Measurements from ENCODE around the gene CBX3.
"Not testable (repeated sequence)": the region's sequence is repeated elsewhere in the genome, so short reads cannot be mapped to it uniquely, and the experiment has no call there.

CBX3 gene

DNA sequence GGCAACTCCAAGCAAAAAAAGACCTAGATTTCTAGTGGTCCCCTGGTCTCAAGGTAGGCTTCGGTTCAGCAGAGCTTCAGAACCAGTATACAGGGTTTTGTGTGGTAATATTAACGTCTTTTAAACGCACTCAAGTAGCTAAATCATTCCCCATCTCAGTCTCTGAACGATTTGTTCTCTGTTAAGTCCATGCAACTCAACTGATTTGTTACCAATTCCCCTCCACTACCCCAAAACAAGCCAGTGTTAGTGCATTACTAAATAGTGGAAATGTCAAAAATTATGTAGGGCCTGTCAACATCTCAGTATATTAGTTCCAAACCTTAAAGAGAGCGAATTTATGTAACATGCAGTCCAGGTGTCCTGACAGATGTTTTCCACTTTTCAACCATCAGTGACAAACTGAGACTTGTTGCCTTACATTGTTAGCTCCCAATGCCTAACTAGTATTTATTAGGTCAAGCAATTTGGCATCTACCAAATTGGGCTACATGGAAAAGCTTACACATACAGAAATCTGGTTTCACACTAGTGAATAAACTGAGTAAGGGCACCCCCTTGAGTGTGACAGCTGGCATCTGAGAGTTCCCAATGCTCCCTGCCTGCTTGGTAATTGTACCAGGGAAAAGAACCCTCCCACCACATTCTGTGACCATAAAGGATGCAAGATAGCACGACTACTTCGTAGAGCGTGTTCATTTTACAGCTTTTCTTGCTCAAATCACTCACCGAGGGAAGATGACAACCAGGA lies 13.2 kb upstream of the CBX3 start:
- DNase-seq, result no peak

DNA sequence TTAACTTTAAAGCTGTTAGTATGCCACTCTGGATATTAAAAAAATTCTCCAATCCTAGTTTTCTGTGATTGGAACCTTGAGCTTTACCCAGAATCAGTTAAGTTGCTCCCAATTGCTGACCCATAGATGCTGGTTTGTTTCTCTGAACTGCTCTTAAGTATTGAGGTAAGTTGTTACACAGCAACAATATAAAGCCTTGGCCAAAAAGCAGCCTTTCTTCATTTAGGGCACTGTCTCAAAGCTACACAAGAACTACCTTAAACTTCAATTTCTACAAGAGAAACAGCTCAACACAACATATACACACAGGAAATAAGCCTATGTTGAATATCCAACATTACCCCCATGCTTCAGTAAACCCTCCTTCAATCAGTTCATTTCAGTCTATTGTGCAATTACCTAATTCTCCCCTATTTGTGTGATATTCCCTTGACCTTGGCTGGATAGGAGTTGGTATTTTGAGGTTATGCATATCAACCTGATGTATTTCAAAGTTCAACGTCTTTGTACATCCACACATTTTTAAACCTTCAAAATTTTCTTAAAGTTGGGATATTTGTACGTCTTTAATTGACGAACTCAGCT lies 12.5 kb upstream of the CBX3 start:
- DNase-seq, result no peak

DNA sequence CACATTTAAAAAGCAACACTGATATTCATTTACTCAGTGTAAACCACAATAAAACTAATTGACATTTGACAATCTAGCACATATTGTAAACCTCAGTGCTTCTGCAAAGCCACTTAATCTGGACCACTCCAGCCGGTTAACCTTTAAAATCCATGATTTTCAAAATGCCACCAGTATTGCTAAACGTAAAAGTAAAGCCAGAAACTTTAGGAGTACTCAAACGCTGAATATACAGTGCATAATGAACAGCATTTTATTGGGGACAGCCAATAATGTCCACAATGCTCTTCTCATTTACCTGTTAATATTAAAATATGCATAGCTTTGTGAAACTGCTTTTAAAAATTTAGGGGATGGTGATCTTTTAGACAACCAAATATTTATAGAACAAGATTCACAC lies 11.8 kb upstream of the CBX3 start:
- no peak for DNase-seq

DNA sequence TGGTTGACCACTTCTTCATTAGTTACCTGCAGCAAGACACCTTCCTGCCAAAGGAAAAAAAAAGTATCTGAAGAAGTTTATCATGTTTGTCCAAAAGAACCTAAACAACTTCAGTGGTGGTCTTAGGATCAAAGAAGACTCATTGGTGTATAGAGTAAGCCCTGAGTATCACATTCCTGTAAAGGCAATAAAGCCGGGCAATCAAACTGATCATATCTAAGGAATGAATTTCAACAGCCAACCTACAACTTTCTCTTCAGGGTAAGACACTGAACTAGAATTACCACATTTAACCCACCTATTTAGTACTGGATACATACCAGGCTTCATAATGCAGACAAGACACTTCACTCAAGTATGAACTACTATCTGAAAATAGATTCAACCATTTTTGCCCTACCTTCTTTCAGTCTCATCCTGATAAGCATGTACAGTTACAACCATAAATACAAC lies 11.1 kb upstream of the CBX3 start:
- no peak for DNase-seq

DNA sequence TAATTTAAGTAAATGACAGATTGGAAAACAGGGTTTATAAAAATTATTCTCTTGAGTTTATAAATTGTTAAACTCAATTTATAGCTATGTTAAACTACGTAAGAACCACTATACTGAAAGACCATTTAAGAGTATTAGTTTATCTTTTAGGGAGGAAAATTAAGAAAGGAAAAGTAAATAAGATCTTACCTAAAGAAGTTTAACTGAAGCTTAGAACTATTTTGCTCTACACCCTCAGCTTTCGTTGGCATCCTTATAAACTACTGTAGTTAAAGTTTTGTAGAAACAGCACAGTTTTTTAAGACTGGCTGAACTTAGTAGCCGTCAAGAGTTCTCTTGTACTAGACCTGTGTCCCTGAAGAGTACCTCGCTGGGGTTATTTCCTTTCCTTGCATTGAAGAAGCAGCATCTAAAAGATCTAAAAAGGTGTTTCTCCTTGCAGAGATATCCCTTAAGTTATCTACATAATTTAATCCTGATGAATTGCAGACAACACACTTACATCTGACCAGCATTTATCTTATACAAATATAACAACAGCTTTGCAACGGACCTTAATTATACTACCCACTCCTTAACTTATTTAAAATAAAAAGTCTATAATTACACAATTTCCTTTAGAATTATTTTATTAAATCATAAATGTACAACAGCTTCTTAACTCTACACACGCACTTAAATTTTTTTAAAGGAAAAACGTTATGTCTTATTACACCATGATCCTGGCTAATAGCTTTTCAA lies 10.1 kb upstream of the CBX3 start:
- DNase-seq, result no peak

DNA sequence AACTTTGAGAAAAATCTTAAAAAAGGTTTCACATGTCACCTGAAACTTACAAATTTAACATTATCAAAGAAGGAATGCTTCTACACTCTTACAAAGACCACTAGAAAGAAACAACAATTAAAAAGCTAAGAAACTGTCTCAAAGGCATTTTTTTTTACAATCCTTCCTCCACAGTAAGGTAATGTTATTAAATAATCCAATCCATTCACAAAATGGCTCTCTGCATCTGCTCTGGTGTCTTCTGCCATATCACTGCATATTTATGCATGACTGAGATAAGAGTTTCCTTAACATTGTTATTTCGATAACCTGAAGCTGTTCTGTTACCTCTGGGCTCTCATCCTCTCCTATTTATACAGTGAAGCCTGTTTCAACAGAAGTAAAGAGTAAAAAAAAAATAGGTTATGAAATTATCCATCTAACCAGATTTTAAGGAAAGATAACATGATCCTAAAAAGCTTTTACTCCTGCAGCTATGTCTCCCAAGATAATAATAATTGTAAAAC lies 9.5 kb upstream of the CBX3 start:
- DNase-seq, result no peak

DNA sequence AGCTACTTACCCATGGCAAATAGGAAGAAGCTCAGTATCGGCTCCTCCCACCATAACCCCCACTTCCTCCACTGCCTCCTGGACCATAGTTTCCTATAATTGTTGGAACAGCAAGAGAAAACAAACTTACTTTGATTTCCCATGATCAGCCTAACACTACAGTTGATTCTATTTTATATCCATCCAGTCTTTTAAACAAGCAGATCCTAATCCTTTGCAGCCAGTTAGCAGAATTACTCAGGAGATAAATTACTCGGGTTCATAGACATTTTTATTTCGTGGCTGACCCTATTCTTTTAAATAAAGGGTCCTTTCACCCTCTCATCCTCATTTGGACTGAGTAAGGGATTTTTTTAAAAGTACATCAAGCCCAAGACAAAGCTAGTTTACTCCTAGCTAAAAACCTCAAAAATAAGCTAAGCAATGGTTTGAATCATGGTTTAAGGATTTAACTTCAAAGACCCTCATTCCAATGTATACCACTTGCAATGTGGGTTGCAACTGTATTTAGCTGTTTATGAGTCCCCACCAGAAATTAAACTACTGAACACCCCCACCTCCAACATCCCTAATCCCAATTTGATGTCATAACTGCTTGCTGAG lies 9.0 kb upstream of the CBX3 start:
- no peak for DNase-seq

DNA sequence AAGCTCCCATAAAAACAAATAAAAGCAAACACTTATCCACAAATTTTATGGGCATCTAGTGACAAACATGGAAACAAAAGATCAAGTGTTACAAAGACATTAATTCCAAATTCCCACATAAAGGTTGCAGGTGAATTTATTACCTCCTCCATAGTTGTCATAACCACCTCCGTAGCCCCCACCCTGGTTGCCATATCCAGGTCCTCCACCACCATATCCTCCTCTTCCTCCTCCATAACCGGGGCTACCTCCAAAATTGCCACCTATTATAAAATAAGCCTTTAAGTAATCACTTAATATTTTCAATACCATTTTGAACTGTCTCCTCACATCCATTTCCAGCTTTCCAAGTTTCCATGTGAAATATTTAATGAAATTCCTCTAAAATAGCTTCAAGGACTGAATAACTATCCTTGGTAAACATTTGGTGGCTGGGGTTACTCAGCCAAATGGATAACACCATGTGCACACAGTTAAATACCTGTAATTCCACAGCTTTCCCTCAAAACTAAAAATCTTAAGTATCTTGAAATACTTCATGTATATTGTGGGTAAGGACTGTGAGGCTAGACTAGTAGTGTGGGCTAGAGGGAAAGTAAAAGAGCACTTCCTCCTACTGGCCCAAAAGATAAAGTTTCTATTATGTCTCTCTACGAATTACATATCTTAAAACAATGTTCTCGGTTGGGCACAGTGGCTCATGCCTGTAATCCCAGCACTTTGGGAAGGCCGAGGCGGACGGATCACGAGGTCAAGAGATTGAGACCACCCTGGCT lies 7.9 kb upstream of the CBX3 start:
- DNase-seq, result no peak

DNA sequence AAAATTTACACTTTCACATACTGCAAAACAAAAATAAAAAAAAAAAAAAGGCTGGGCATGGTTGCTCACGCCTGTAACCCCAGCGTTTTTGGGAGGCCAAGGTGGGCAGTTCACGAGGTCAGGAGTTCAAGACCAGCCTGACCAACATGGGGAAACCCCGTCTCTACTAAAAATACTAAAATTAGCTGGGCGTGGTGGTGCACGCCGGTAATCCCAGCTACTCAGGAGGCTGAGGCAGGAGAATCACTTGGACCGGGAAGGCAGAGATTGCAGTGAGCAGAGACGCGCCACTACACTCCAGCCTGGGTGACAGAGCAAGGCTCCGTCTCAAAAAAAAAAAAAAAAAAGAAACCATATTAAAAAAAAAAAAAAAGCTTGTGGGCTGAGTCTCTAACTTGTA lies 6.8 kb upstream of the CBX3 start:
- not testable (repeated sequence) for DNase-seq

DNA sequence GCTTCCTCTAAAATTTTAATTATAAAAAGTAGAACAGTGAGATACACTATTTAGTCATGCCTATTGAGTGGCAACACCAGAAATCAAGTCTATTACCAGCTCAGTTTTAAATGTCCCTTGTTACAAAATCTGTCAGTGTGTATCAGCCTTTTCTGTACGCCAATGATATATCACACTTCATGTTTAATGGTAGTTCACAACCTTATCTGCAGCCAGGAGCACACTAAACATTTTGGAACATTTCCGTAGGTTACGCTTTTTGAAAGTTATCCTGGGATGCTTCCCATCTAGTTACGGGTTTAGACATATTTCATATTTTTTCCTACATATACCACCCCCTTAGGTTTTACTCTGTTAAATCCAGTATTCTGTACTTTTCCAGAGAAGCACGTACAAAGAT lies 6.4 kb upstream of the CBX3 start:
- no peak for DNase-seq

DNA sequence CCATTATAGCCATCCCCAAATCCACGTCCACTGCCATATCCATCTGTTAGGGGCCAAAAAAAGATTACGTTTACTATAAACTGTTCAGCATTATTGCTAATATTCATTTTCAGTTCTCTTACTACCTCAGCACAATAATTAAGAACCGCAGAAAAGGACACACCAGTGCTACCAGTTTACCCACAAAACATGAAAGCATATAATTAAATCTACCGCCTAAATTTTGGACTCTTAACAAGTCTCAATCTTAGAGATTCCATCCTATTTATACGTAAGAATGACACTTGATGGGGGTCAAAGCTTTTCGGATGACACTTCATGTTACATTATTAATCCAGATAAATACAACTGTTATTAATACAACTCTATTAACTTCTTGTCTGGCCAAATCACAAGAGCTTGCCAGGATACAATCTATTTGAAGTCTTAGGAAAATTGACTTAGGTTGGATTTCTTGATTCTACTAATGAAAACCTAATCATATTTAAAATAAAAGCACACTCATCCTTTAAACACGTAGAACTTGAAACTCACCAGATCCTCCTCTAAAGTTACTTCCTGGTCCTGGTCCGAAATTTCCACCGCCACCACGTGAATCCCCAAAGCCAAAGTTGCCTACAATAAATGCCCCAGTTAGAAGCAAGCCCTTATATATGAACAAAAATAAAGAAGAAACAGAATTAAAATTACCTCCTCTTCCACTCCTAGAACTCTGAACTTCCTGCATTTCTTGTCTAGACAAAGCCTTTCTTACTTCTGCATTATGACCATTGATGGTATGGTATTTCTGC lies 5.5 kb upstream of the CBX3 start:
- DNase-seq, result no peak

DNA sequence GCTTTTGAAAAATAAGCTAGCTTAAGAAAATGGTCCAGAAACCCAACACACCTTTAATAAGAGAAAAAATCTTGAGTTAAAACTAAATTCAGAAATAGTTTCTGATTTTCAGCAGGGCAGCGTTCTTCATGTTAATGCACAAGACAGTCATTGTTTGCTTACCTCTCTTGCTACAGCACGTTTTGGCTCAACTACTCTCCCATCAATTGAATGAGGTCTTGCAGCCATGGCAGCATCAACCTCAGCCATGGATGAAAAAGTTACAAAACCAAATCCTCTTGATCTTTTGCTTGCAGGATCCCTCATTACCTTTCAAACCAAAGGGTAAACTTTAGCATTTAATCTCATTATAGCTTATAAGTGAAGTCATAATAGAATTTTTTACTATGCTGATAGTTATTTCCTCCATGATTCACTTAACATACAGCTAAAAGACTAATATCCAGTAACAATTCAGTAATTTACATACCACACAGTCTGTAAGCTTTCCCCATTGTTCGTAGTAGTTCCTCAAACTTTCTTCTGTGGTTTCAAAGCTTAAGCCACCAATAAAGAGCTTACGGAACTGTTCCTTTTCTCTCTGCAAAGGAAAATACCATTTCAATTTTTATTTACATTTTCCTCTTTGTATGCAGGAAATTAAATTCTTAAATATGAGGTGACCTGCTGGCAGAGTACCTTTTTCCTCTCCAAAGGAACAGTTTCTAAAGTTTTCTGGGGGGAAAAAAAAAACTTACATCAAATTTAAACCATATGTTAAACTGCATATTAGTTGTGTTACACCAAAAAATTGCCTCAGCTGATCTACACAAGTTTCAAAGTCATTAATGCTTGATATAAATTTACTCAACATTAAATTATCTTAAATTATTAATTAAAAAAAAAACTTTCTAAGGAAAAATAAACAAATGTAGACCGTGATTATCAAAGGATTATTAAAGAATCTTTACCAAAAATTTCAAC lies 4.1 kb upstream of the CBX3 start:
- no peak for DNase-seq

DNA sequence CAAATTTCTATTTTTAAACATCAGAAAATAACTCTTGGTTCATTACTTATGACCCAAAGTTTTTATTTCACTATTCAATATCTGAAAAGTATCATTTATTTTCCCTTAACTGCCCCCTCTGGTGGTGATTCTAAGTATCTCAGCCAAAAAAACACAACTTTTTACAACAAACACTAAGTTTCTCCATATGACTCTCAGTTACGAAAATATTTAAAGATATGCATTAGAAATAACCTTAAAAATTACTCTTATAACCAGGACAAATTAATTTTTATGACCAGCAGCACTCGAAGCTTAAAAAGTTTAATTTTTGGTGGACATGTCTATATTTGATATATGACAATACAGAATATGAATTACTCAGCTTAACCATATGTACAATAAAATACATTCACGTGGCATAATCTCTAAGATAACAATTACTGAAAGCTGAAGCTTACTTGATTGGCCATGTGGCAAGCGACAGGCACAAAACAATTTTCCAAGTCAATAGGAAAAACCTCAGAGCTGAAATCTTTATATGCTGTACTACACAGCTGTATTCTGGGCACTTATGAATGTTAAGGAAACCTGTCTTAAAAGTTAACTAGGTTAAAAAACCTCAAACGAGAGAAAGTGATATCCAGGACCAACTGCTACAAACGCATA lies 3.3 kb upstream of the CBX3 start:
- DNase-seq, result peak; percentile 51

DNA sequence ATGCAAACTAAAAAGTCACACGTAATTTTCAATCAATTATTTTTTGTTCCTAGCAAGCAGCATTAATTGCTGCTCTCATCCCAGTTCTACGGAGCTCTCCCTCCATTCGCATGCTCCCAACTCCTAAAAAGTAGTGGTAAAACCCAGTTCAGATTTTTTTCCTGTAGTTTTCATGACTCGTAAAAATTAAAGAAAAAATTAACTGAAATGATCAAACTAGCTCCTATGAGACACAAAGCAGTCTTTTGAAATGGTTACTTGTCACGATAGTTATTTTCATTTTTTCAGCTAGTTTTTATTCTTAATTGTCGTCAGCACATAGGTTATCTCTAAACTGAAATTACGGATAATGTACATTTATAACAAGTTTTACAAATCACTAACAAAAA lies 2.8 kb upstream of the CBX3 start:
- no peak for DNase-seq

DNA sequence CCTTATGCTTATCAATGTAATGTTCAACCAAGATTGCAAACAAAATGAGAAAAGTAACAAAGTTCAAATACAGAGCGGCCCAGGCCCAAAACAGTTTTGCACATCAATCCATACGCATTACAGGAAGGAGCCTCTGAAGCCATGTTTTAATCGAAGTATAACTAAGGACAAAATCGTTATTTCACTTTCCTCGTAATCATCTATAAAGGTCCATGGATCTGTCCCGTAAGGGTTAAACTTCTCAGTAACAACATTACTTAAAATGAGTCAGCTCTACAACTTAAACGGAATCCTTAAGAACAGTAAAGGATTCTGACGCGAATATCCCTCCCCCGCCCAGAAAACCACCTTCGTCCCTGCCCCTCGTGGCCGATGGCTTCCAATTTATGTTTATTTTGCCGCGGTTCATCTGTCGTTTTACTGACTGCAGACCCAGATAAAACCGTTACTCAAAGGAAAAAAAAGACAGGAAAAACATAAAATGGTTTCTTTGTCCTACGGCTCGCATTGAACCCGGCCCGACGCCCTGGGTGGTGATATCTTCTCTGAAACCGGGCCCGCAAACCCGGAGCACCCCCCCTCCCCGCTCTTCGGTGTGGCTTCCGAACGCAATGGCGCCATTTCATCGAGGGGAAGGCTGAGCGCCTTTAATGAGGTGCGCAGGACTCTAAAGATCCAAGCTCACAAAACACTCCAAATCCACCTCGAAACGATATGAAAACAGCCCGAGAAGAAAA lies 2.1 kb upstream of the CBX3 start:
- DNase-seq, result peak; percentile 45

DNA sequence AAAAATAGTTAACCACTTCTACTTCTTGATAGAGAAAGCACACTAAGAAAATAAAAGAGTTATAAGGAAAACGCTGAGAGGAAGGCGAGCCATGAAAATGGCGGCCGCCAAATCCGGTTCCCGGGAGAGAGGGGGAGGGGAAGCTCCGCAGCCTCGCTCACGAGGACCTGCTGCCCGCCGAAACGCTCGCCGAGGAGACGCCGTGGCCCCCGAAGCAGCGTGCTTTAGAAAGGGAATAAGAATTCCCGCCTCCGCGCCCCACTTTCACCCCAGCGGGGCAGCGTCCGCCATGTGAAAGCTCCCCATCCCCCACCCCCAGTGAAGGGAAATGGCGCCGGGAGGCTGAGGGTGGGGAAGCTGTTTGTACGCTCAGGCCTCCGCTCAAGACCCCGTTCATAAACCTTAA lies 1.5 kb upstream of the CBX3 start:
- DNase-seq, result peak; percentile 55

DNA sequence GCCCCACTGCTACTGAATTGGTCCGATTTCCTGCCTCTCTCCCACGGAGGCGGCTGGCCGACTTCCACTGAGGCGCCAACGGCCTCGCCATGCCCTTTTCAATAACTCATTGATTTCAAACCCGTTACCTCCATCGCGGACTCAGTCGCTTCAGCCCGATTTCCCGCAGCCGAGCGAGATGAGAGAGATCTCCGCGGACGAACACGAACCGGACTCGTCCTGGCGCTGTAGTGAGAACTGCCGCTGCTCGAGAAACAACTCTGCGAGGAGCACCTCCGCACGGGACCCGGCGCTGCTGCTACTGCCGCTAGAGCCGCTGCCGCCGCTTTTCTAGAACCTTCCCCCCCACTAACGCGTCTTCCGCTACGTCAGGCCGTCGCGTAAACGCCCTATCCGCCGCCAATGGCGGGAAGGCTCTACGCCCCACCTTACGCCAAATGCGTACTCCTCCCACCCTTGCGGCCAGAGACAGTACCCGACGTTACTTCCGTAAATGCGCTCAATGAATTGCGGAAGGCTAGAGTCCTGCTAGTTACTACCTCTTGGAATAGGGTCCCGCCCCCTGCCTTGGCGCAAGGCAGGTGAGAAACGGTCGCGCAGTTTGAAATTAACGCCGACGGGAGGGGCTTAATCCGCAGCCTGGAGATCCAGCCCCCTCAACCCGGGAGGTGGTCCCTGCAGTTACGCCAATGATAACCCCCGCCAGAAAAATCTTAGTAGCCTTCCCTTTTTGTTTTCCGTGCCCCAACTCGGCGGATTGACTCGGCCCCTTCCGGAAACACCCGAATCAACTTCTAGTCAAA lies 900 bp upstream of the CBX3 start, which contains the start of gene HNRNPA2B1:
Gene HNRNPA2B1, minus strand, starts transcription at position 303 of the 803 bp plus-strand sequence. Its CDS starts 169 bp downstream, at position 134.
- DNase-seq, result peak; percentile 98
